Panc1 (cell line): ENCODE measurements around the gene TNFAIP1. TPM values are rescaled to one million over a fixed set of nuclear protein-coding genes. Genes with fewer than 3 reads are reported as not detected.

Source experiments
- ATAC-seq: fragments of 200-7000 bp; cut with Tn5 transposase; 2 replicates; pipeline ENCODE4 v1.9.1; 2020; ENCODE audit warnings: mild to moderate bottlenecking, moderate library complexity
- BruUV-seq: library from RNA; stranded (reverse); fragments of 400-500 nt; replicated peaks from 2 replicates; lab custom pipeline; 2021; lab: Mats Ljungman, UMichigan
- CTCF ChIA-PET: fragments of 300-600 bp; sonication (Branson Sonifier 250); formaldehyde crosslinking; loops from one replicate; lab custom pipeline; 2022; ENCODE audit warnings: antibody characterized with exemption; lab: Charles Lee
- POLR2A ChIA-PET: fragments of 300-600 bp; sonication (Branson Sonifier 250); formaldehyde crosslinking; loops from one replicate; lab custom pipeline; 2022; ENCODE audit warnings: antibody characterized with exemption; lab: Charles Lee
- DNase-seq: peaks from one replicate; pipeline ENCODE4 v3.0.0-alpha.2; 2010; ENCODE audit warnings: low read depth, low spot score
- H3K27ac ChIP-seq: 2 replicates; pipeline ENCODE4 v1.5.1; 2011; ENCODE audit warnings: mild to moderate bottlenecking, low read length, inconsistent platforms
- H3K27me3 ChIP-seq: fragments of 200-500 bp; sonication (Bioruptor generic); 2 replicates; pipeline ENCODE4 v1.6.0; 2014; ENCODE audit warnings: low read length, inconsistent platforms; ENCODE audit not compliant: control insufficient read depth, insufficient read depth
- H3K36me3 ChIP-seq: fragments of 200-500 bp; sonication (Bioruptor generic); 2 replicates; pipeline ENCODE4 v1.5.1; 2014; ENCODE audit warnings: inconsistent platforms, mild to moderate bottlenecking, low read length, moderate library complexity; ENCODE audit not compliant: control insufficient read depth, insufficient read depth
- H3K4me1 ChIP-seq: 2 replicates; pipeline ENCODE4 v1.5.1; 2011; ENCODE audit warnings: inconsistent platforms, mild to moderate bottlenecking, low read length, moderate library complexity; ENCODE audit not compliant: control insufficient read depth, insufficient read depth
- H3K4me3 ChIP-seq, 2 experiments: 2 replicates each; pipeline ENCODE4 v1.5.1; 2011 to 2012; ENCODE audit warnings: low read depth in 2 of 2, low read length in 2 of 2, mild to moderate bottlenecking in 2 of 2, inconsistent platforms in 1 of 2, moderate library complexity in 1 of 2
- H3K9me3 ChIP-seq: fragments of 200-500 bp; sonication (Bioruptor generic); 2 replicates; pipeline ENCODE4 v1.5.1; 2014; ENCODE audit warnings: low read depth, mild to moderate bottlenecking, inconsistent platforms, low read length, moderate library complexity; ENCODE audit not compliant: control insufficient read depth, insufficient read depth
- POLR2AphosphoS5 ChIP-seq: IDR thresholded peaks from 2 replicates; pipeline ENCODE4 v1.6.1; 2012; ENCODE audit warnings: mild to moderate bottlenecking, low read depth, low read length, moderate library complexity
- SIN3A ChIP-seq: IDR thresholded peaks from 2 replicates; pipeline ENCODE4 v1.6.1; 2012; ENCODE audit warnings: low read depth, mild to moderate bottlenecking, low read length, moderate library complexity, borderline replicate concordance; ENCODE audit not compliant: insufficient read depth
- TCF7L2 ChIP-seq: IDR thresholded peaks from 2 replicates; pipeline ENCODE4 v1.6.1; 2011; ENCODE audit warnings: mild to moderate bottlenecking, low read depth, low read length, inconsistent platforms
- in situ Hi-C: cut with HindIII; loops from 2 replicates; pipeline ENCODE4 v1.10.0; 2016; ENCODE audit warnings: low sequenced_read_pairs, low pct_unique_long_range_greater_than_20kb
- intact Hi-C: fragments of 100-400 bp; cut with micrococcal nuclease; formaldehyde crosslinking; loops from one replicate; pipeline ENCODE4 v1.10.0; 2022; ENCODE audit not compliant: unreplicated experiment
- total RNA-seq: library from RNA; stranded (reverse); gene quantifications from one replicate; pipeline ENCODE4 v1.2.1, GENCODE V29; 2021; ENCODE audit not compliant: unreplicated experiment
- TF ChIP-seq, protein P1 (sequence below), 2 experiments: IDR thresholded peaks; 2 replicates each; pipeline ENCODE4 v1.6.1; 2011 to 2012; ENCODE audit warnings: low read depth in 2 of 2, control low read depth in 1 of 2, low read length in 1 of 2, mild to moderate bottlenecking in 1 of 2, moderate library complexity in 1 of 2; ENCODE audit not compliant: insufficient read depth in 1 of 2
- TF ChIP-seq, protein P2 (sequence below): fragments of 450-650 bp; IDR thresholded peaks from 2 replicates; pipeline ENCODE4 v1.5.1; 2017; ENCODE audit warnings: mild to moderate bottlenecking

Gene TNFAIP1
- total RNA-seq, 1 experiment from 2014 or later = 55.8 TPM

- BruUV-seq = no TSS peak
- H3K27me3 ChIP-seq = no peaks in the 10 kb centered on the region
- ChIA-PET CTCF (no interaction called here), POLR2A (interaction anchor here (0.7 to 1.0 kb wide), 3 partner anchors 27 to 195 kb away, joined by 3 to 4 read pairs (median 4); partner anchors contain the start of gene POLDIP2)
- H3K36me3 ChIP-seq = no peaks in the 10 kb centered on the region; the same call in 1 of the 2 replicates
- H3K4me1 ChIP-seq = peaks cover 11% of the 10 kb centered on the region
- H3K4me3 ChIP-seq = no peak overlapping the region
- intact Hi-C loops = no loop called here
- no peak for TF ChIP-seq POLR2AphosphoS5
- TF ChIP-seq TCF7L2 = no peak
- no peak for TF ChIP-seq SIN3A
- TF ChIP-seq, protein P1, sequence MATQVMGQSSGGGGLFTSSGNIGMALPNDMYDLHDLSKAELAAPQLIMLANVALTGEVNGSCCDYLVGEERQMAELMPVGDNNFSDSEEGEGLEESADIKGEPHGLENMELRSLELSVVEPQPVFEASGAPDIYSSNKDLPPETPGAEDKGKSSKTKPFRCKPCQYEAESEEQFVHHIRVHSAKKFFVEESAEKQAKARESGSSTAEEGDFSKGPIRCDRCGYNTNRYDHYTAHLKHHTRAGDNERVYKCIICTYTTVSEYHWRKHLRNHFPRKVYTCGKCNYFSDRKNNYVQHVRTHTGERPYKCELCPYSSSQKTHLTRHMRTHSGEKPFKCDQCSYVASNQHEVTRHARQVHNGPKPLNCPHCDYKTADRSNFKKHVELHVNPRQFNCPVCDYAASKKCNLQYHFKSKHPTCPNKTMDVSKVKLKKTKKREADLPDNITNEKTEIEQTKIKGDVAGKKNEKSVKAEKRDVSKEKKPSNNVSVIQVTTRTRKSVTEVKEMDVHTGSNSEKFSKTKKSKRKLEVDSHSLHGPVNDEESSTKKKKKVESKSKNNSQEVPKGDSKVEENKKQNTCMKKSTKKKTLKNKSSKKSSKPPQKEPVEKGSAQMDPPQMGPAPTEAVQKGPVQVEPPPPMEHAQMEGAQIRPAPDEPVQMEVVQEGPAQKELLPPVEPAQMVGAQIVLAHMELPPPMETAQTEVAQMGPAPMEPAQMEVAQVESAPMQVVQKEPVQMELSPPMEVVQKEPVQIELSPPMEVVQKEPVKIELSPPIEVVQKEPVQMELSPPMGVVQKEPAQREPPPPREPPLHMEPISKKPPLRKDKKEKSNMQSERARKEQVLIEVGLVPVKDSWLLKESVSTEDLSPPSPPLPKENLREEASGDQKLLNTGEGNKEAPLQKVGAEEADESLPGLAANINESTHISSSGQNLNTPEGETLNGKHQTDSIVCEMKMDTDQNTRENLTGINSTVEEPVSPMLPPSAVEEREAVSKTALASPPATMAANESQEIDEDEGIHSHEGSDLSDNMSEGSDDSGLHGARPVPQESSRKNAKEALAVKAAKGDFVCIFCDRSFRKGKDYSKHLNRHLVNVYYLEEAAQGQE (IDR thresholded peaks at IDR 0.05; ENCODE audit: insufficient read depth in 1 of 2, low read depth in 2 of 2, low read length in 1 of 2) = no peak
- no peak for DNase-seq
- no peaks in the 10 kb centered on the region for H3K9me3 ChIP-seq
- no peak for ATAC-seq
- no peak overlapping the region for H3K27ac ChIP-seq
- in situ Hi-C loops = no loop called here
These were observed 4.9 kb upstream of the TNFAIP1 start for GRCh38 chr17:28330671-28331070.

GRCh38 chr17:28331891-28332420, 3.6 kb upstream of the TNFAIP1 start:
- ChIA-PET CTCF (no interaction called here), POLR2A (interaction anchor here (1.0 kb wide), 1 partner anchor 25 kb away, joined by 4 read pairs; the partner anchor contains the start of gene POLDIP2)
- in situ Hi-C loops (no loop called here), intact Hi-C loops (no loop called here)
- no peaks in the 10 kb centered on the region for H3K27me3 ChIP-seq
- BruUV-seq = no TSS peak
- ATAC-seq (no peak), DNase-seq (no peak)
- H3K4me1 ChIP-seq = peaks cover 18% of the 10 kb centered on the region
- TF ChIP-seq POLR2AphosphoS5 = no peak
- no peak for TF ChIP-seq TCF7L2
- H3K27ac ChIP-seq = no peak overlapping the region
- H3K9me3 ChIP-seq = no peaks in the 10 kb centered on the region
- no peaks in the 10 kb centered on the region; the same call in 1 of the 2 replicates for H3K36me3 ChIP-seq
- H3K4me3 ChIP-seq = no peak overlapping the region

GRCh38 chr17:28333083-28333746, 2.3 kb upstream of the TNFAIP1 start:
- intact Hi-C loops = no loop called here
- H3K4me3 ChIP-seq = no peak overlapping the region
- TSS peak; percentile 50 for BruUV-seq
- in situ Hi-C loops = no loop called here
- H3K27me3 ChIP-seq = no peaks in the 10 kb centered on the region
- ChIA-PET POLR2A (no interaction called here), CTCF (interaction anchor here (0.7 kb wide), 1 partner anchor 152 kb away, joined by 4 read pairs; no protein-coding TSS in a partner anchor)
- no peaks in the 10 kb centered on the region for H3K9me3 ChIP-seq
- peaks cover 24% of the 10 kb centered on the region for H3K4me1 ChIP-seq
- H3K27ac ChIP-seq = no peak overlapping the region
- no peaks in the 10 kb centered on the region; the same call in 1 of the 2 replicates for H3K36me3 ChIP-seq
- DNase-seq = no peak
- TF ChIP-seq POLR2AphosphoS5 (no peak), TCF7L2 (no peak), SIN3A (no peak)
- TF ChIP-seq, protein P2, sequence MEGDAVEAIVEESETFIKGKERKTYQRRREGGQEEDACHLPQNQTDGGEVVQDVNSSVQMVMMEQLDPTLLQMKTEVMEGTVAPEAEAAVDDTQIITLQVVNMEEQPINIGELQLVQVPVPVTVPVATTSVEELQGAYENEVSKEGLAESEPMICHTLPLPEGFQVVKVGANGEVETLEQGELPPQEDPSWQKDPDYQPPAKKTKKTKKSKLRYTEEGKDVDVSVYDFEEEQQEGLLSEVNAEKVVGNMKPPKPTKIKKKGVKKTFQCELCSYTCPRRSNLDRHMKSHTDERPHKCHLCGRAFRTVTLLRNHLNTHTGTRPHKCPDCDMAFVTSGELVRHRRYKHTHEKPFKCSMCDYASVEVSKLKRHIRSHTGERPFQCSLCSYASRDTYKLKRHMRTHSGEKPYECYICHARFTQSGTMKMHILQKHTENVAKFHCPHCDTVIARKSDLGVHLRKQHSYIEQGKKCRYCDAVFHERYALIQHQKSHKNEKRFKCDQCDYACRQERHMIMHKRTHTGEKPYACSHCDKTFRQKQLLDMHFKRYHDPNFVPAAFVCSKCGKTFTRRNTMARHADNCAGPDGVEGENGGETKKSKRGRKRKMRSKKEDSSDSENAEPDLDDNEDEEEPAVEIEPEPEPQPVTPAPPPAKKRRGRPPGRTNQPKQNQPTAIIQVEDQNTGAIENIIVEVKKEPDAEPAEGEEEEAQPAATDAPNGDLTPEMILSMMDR = no peak
- TF ChIP-seq, protein P1 (IDR thresholded peaks at IDR 0.05; ENCODE audit: insufficient read depth in 1 of 2, low read depth in 2 of 2, low read length in 1 of 2) = no peak
- no peak for ATAC-seq
